IMR-90 (cell line): ENCODE data around the gene XPO4.

Experiments
- CHD1 ChIP-seq: IDR thresholded peaks from 2 replicates; pipeline ENCODE4 v1.6.1; 2012; ENCODE audit warnings: low read depth, low read length, improper control_type of control experiment
- FOS ChIP-seq: fragments of 150-350 bp; IDR thresholded peaks from 2 replicates; pipeline ENCODE4 v1.6.1; 2016; ENCODE audit warnings: low read depth, low read length
- MAZ ChIP-seq: IDR thresholded peaks from 2 replicates; pipeline ENCODE4 v1.6.1; 2012; ENCODE audit warnings: low read depth, mild to moderate bottlenecking, low read length, improper control_type of control experiment, moderate library complexity, borderline replicate concordance
- POLR2A ChIP-seq: IDR thresholded peaks from 2 replicates; pipeline ENCODE4 v1.6.1; 2012; ENCODE audit warnings: mild to moderate bottlenecking, low read depth, low read length
- RAD21 ChIP-seq: IDR thresholded peaks from 2 replicates; pipeline ENCODE4 v1.6.1; 2012; ENCODE audit warnings: low read length, improper control_type of control experiment
- RCOR1 ChIP-seq: IDR thresholded peaks from 2 replicates; pipeline ENCODE4 v1.6.1; 2012; ENCODE audit warnings: mild to moderate bottlenecking, low read length, improper control_type of control experiment; ENCODE audit not compliant: insufficient replicate concordance
- RFX5 ChIP-seq: IDR thresholded peaks from 2 replicates; pipeline ENCODE4 v1.8.0; 2012; ENCODE audit warnings: low read depth, mild to moderate bottlenecking, low read length, moderate library complexity
- SMC3 ChIP-seq: fragments of 150-350 bp; IDR thresholded peaks from 2 replicates; pipeline ENCODE4 v1.6.1; 2016; ENCODE audit warnings: low read depth, mild to moderate bottlenecking, antibody characterized with exemption, low read length, moderate library complexity
- TF ChIP-seq, protein P1 (sequence below): conservative IDR thresholded peaks from 2 replicates; pipeline ENCODE4 v1.5.1; 2012; ENCODE audit warnings: mild to moderate bottlenecking, low read depth, low read length, improper control_type of control experiment
- TF ChIP-seq, protein P2 (sequence below): fragments of 150-350 bp; IDR thresholded peaks from 2 replicates; pipeline ENCODE4 v1.6.1; 2016; ENCODE audit warnings: low read depth, mild to moderate bottlenecking, low read length, moderate library complexity, borderline replicate concordance

DNA sequence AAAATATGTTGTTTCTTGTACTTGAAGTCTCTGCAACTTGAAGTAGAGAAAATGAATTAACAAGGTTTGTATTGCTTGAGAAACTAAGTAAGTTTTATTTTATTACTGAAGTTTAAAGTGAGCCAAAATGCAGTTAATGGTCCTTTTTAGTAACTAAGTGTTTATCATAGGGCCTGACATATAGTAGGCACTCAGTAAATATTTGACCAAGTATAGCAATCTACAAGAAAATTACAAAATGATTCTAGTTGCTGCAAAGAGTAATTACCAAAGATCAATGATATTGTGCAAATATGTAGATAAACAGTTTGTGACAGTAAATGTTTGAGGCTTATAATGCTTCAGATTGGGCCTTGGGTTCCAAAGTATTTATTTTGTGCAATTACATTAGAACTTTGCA lies 2.4 kb upstream of the XPO4 start:
- TF ChIP-seq, protein P1, sequence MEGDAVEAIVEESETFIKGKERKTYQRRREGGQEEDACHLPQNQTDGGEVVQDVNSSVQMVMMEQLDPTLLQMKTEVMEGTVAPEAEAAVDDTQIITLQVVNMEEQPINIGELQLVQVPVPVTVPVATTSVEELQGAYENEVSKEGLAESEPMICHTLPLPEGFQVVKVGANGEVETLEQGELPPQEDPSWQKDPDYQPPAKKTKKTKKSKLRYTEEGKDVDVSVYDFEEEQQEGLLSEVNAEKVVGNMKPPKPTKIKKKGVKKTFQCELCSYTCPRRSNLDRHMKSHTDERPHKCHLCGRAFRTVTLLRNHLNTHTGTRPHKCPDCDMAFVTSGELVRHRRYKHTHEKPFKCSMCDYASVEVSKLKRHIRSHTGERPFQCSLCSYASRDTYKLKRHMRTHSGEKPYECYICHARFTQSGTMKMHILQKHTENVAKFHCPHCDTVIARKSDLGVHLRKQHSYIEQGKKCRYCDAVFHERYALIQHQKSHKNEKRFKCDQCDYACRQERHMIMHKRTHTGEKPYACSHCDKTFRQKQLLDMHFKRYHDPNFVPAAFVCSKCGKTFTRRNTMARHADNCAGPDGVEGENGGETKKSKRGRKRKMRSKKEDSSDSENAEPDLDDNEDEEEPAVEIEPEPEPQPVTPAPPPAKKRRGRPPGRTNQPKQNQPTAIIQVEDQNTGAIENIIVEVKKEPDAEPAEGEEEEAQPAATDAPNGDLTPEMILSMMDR = no peak
- TF ChIP-seq POLR2A = no peak
- no peak for TF ChIP-seq SMC3
- TF ChIP-seq, protein P2, sequence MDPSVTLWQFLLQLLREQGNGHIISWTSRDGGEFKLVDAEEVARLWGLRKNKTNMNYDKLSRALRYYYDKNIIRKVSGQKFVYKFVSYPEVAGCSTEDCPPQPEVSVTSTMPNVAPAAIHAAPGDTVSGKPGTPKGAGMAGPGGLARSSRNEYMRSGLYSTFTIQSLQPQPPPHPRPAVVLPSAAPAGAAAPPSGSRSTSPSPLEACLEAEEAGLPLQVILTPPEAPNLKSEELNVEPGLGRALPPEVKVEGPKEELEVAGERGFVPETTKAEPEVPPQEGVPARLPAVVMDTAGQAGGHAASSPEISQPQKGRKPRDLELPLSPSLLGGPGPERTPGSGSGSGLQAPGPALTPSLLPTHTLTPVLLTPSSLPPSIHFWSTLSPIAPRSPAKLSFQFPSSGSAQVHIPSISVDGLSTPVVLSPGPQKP = no peak
- no peak for TF ChIP-seq FOS
- no peak for TF ChIP-seq RAD21
- no peak for TF ChIP-seq RFX5
- no peak for TF ChIP-seq MAZ
- TF ChIP-seq CHD1 = no peak
- no peak for TF ChIP-seq RCOR1
